D721Med (cell line): ENCODE measurements around the gene AFF1.

Source experiments
- DNase-seq: peaks from one replicate; pipeline ENCODE4 v3.0.0; 2011; ENCODE audit warnings: low spot score; ENCODE audit not compliant: insufficient read length
- FAIRE-seq: peaks from 2 replicates; lab custom pipeline; 2011; peaks lifted over from hg19 to GRCh38; lab: Jason Lieb, UNC
- CTCF ChIP-seq: IDR thresholded peaks from 2 replicates; pipeline ENCODE4 v1.5.1; 2012; ENCODE audit warnings: mild to moderate bottlenecking, control low read depth; ENCODE audit not compliant: insufficient read depth; ENCODE audit errors: missing control alignments

The AFF1 gene

GRCh38 chr4:86999136-86999643 is 64.4 kb downstream of the AFF1 start:
- no peak for DNase-seq
- no peak for FAIRE-seq
- TF ChIP-seq CTCF = no peak

- FAIRE-seq (no peak), DNase-seq (no peak)
- no peak for TF ChIP-seq CTCF
Observed at GRCh38 chr4:87002682-87003043, 67.9 kb downstream of the AFF1 start.

- no peak for TF ChIP-seq CTCF
- no peak for DNase-seq
- no peak for FAIRE-seq
Observed at GRCh38 chr4:87003266-87003665, 68.5 kb downstream of the AFF1 start.

GRCh38 chr4:87005369-87005689 is 70.5 kb downstream of the AFF1 start:
- FAIRE-seq (no peak), DNase-seq (no peak)

GRCh38 chr4:87005690-87006425 is 71.0 kb downstream of the AFF1 start:
- FAIRE-seq (no peak), DNase-seq (no peak)
- no peak for TF ChIP-seq CTCF

More at GRCh38 chr4:87005369-87005689, 70.5 kb downstream of the AFF1 start:
- no peak for TF ChIP-seq CTCF

- no peak for FAIRE-seq
- no peak for DNase-seq
- no peak for TF ChIP-seq CTCF
Observed at GRCh38 chr4:87006426-87006675, 71.5 kb downstream of the AFF1 start.

- TF ChIP-seq CTCF = no peak
- no peak for FAIRE-seq
- DNase-seq = peak; percentile 58
Observed at GRCh38 chr4:87006676-87007527, 72.1 kb downstream of the AFF1 start.
